COLO829 (cell line): ENCODE results near the gene MIEF2.
"Not testable (repeated sequence)": the region's sequence is repeated elsewhere in the genome, so short reads cannot be mapped to it uniquely, and the experiment has no call there.

Experiments used
- DNase-seq: peaks from one replicate; pipeline ENCODE4 v3.0.0; 2012; ENCODE audit warnings: low spot score

The MIEF2 gene

GRCh38 chr17:18291718-18292540, 31.5 kb downstream of the MIEF2 start:
- DNase-seq, result no peak

GRCh38 chr17:18298061-18298460, 37.6 kb downstream of the MIEF2 start:
- DNase-seq, result not testable (repeated sequence)

- no peak for DNase-seq
Measured at GRCh38 chr17:18300725-18301480, 40.4 kb downstream of the MIEF2 start.

GRCh38 chr17:18303206-18303605, 42.7 kb downstream of the MIEF2 start:
- DNase-seq, result not testable (repeated sequence)

- no peak for DNase-seq
Measured at GRCh38 chr17:18309202-18309601, 48.7 kb downstream of the MIEF2 start.

- no peak for DNase-seq
Measured at GRCh38 chr17:18314059-18314730, 53.7 kb downstream of the MIEF2 start.

- DNase-seq, result peak; percentile 65
Measured at GRCh38 chr17:18314731-18315561, 54.5 kb downstream of the MIEF2 start, which contains the start of the genes SMCR8 and TOP3A. Gene SMCR8, plus strand, starts transcription at chr17:18315293. Its CDS starts 497 bp downstream, at chr17:18315790. Gene TOP3A, minus strand, starts transcription at chr17:18314994. Its CDS starts 216 bp downstream, at chr17:18314778.

GRCh38 chr17:18315562-18315922, 55.1 kb downstream of the MIEF2 start:
- no peak for DNase-seq

- no peak for DNase-seq
Measured at GRCh38 chr17:18315961-18316360, 55.5 kb downstream of the MIEF2 start.
